ENCODE results near the gene DCLK2.

The DCLK2 gene

DNA sequence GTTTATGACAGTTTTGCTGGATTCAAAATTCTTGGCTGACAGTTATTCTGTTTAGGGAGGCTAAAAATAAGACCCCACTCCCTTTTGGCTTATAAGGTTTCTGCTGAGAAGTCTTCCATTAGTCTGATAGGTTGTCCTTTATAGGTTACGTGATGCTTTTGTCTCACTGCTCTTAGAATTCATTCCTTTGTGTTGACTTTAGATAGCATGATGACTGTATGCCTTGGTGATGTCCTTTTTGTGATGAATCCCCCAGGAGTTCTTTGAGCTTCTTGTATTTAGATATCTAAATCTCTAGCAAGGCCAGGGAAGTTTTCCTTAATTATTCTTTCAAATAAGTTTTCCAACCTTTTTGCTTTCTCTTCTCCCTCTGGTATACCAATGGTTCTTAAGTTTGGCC is 36.4 kb downstream of the DCLK2 start:
- DNase-seq, result no peak
- H3K4me3 ChIP-seq (ENCODE audit: control insufficient read depth in 1 of 7, extremely low read depth in 1 of 7, insufficient read depth in 4 of 7, low read depth in 2 of 7, low read length in 6 of 7), result no peak overlapping the region
- no peaks in the 10 kb centered on the region for H3K27me3 ChIP-seq (replicated peaks in 2 of 5; ENCODE audit: control insufficient read depth in 4 of 5, insufficient read depth in 5 of 5, low read length in 4 of 5)
- H3K9me3 ChIP-seq (ENCODE audit: control extremely low read depth in 1 of 5, control insufficient read depth in 4 of 5, insufficient read depth in 2 of 5, low read depth in 1 of 5, low read length in 4 of 5), result peaks cover 0 to 25% (median 0%) of the 10 kb centered on the region in 5 experiments
- ChIA-PET CTCF (no interaction called here), POLR2A (no interaction called here)
- H3K36me3 ChIP-seq (ENCODE audit: control insufficient read depth in 4 of 4, insufficient read depth in 4 of 4, low read length in 3 of 4), result peaks cover 0 to 3% (median 0%) of the 10 kb centered on the region in 4 experiments
- H3K27ac ChIP-seq (ENCODE audit: insufficient read depth in 1 of 2, low read depth in 1 of 2, low read length in 2 of 2, poor library complexity in 1 of 2, severe bottlenecking in 2 of 2), result no peak overlapping the region
- H3K4me1 ChIP-seq (ENCODE audit: control extremely low read depth in 1 of 4, control insufficient read depth in 4 of 4, insufficient read depth in 4 of 4, low read length in 3 of 4), result peaks cover 0 to 7% (median 0%) of the 10 kb centered on the region in 4 experiments
- WGBS (ENCODE audit: insufficient coverage), result no CpG with 5 or more reads among the region's 1 CpG

DNA sequence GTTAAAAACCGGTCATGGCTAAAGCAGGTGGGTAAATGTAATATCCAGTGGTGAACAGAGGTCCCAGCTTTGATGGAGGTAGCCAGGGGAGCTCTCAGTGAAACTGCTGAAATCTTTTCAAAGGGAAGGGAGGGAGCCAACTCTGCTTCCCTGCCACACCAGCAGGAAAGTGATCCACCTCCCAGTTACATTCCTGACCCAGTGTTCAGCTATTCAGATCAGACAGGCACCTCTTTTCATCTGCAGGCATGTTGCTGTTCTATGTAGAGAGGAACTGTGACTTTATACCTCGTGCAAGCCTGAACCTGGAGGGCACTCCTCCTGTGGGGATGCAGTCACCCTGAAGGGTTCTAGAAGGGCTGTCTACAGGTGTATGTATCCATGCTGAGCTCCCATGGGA is 37.6 kb downstream of the DCLK2 start:
- POLR2A ChIA-PET, result no interaction called here
- WGBS (ENCODE audit: insufficient coverage), result 100% methylated on average over 2 of the region's 2 CpGs
- DNase-seq, result no peak
- Histone ChIP-seq H3K36me3 (ENCODE audit: control insufficient read depth in 4 of 4, insufficient read depth in 4 of 4, low read length in 3 of 4) (peaks cover 0 to 2% (median 0%) of the 10 kb centered on the region in 4 experiments), H3K27ac (ENCODE audit: insufficient read depth in 1 of 2, low read depth in 1 of 2, low read length in 2 of 2, poor library complexity in 1 of 2, severe bottlenecking in 2 of 2) (no peak overlapping the region), H3K27me3 (replicated peaks in 2 of 5; ENCODE audit: control insufficient read depth in 4 of 5, insufficient read depth in 5 of 5, low read length in 4 of 5) (no peaks in the 10 kb centered on the region), H3K4me3 (ENCODE audit: control insufficient read depth in 1 of 7, extremely low read depth in 1 of 7, insufficient read depth in 4 of 7, low read depth in 2 of 7, low read length in 6 of 7) (no peak overlapping the region), H3K4me1 (ENCODE audit: control extremely low read depth in 1 of 4, control insufficient read depth in 4 of 4, insufficient read depth in 4 of 4, low read length in 3 of 4) (peaks cover 0 to 7% (median 0%) of the 10 kb centered on the region in 4 experiments), H3K9me3 (ENCODE audit: control extremely low read depth in 1 of 5, control insufficient read depth in 4 of 5, insufficient read depth in 2 of 5, low read depth in 1 of 5, low read length in 4 of 5) (peaks cover 0 to 25% (median under 1%) of the 10 kb centered on the region in 5 experiments)
- CTCF ChIA-PET, result no interaction called here

- WGBS (ENCODE audit: insufficient coverage), result 93% methylated on average over 2 of the region's 2 CpGs
These were observed 38.3 kb downstream of the DCLK2 start for GRCh38 chr4:150116506-150116905.

DNA sequence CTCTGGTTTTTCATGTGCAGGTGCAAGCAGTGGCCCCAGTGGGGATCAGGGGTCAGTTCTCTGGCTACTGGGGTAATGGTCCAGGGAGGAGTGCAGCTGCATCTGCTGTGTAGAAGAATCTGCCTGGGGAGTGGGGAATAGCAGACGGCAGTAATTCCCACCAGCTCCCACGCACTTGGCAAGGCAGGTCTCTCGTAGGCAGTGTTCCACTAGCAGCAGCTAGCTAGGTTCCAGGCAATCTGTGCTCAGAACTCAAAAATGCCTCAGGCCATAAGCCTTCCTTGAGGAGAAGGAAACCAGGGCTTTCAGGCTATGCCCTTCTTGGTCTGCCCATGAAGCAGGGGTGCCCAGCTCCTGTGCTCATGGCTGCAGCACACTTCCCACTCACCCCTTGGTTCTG is 38.8 kb downstream of the DCLK2 start:
- Histone ChIP-seq H3K27ac (ENCODE audit: insufficient read depth in 1 of 2, low read depth in 1 of 2, low read length in 2 of 2, poor library complexity in 1 of 2, severe bottlenecking in 2 of 2) (no peak overlapping the region), H3K4me1 (ENCODE audit: control extremely low read depth in 1 of 4, control insufficient read depth in 4 of 4, insufficient read depth in 4 of 4, low read length in 3 of 4) (peaks cover 0 to 7% (median 0%) of the 10 kb centered on the region in 4 experiments), H3K4me3 (ENCODE audit: control insufficient read depth in 1 of 7, extremely low read depth in 1 of 7, insufficient read depth in 4 of 7, low read depth in 2 of 7, low read length in 6 of 7) (no peak overlapping the region), H3K36me3 (ENCODE audit: control insufficient read depth in 4 of 4, insufficient read depth in 4 of 4, low read length in 3 of 4) (no peaks in the 10 kb centered on the region), H3K27me3 (replicated peaks in 2 of 5; ENCODE audit: control insufficient read depth in 4 of 5, insufficient read depth in 5 of 5, low read length in 4 of 5) (no peaks in the 10 kb centered on the region), H3K9me3 (ENCODE audit: control extremely low read depth in 1 of 5, control insufficient read depth in 4 of 5, insufficient read depth in 2 of 5, low read depth in 1 of 5, low read length in 4 of 5) (peaks cover 0 to 30% (median 7%) of the 10 kb centered on the region in 5 experiments)
- ChIA-PET POLR2A (no interaction called here), CTCF (no interaction called here)
- WGBS (ENCODE audit: insufficient coverage), result 93% methylated on average over 3 of the region's 3 CpGs
- DNase-seq, result no peak

More at GRCh38 chr4:150116506-150116905, 38.3 kb downstream of the DCLK2 start:
- H3K4me1 ChIP-seq (ENCODE audit: control extremely low read depth in 1 of 4, control insufficient read depth in 4 of 4, insufficient read depth in 4 of 4, low read length in 3 of 4), result peaks cover 0 to 7% (median 0%) of the 10 kb centered on the region in 4 experiments
- H3K27ac ChIP-seq (ENCODE audit: insufficient read depth in 1 of 2, low read depth in 1 of 2, low read length in 2 of 2, poor library complexity in 1 of 2, severe bottlenecking in 2 of 2), result no peak overlapping the region
- peaks cover 0 to 30% (median 4%) of the 10 kb centered on the region in 5 experiments for H3K9me3 ChIP-seq (ENCODE audit: control extremely low read depth in 1 of 5, control insufficient read depth in 4 of 5, insufficient read depth in 2 of 5, low read depth in 1 of 5, low read length in 4 of 5)
- H3K27me3 ChIP-seq (replicated peaks in 2 of 5; ENCODE audit: control insufficient read depth in 4 of 5, insufficient read depth in 5 of 5, low read length in 4 of 5), result no peaks in the 10 kb centered on the region
- ChIA-PET CTCF (no interaction called here), POLR2A (no interaction called here)
- DNase-seq, result no peak
- no peak overlapping the region for H3K4me3 ChIP-seq (ENCODE audit: control insufficient read depth in 1 of 7, extremely low read depth in 1 of 7, insufficient read depth in 4 of 7, low read depth in 2 of 7, low read length in 6 of 7)
- H3K36me3 ChIP-seq (ENCODE audit: control insufficient read depth in 4 of 4, insufficient read depth in 4 of 4, low read length in 3 of 4), result no peaks in the 10 kb centered on the region

DNA sequence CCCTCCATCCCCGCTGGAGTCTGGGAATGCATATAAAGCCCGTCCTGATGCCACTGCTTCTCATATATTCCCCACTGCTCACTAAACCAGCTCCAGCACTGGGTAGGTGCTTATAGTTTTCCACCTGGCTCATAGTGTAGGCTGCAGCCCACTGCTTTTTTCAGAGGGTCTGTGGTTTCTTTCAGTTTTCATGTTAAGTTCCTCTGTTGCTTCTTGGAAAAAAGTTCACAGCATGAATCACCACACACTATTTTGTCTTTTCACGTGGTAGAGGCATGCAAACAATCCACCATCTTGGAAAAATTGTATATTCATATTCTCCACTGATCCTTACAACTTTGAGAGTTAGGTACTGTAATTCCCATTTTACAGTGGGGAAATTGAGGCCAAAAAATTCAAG is 39.4 kb downstream of the DCLK2 start:
- ChIA-PET POLR2A (no interaction called here), CTCF (no interaction called here)
- 100% methylated on average over 2 of the region's 3 CpGs for WGBS (ENCODE audit: insufficient coverage)

GRCh38 chr4:150119492-150119891 is 41.2 kb downstream of the DCLK2 start:
- POLR2A ChIA-PET, result no interaction called here
- no peaks in the 10 kb centered on the region for H3K27me3 ChIP-seq (replicated peaks in 2 of 5; ENCODE audit: control insufficient read depth in 4 of 5, insufficient read depth in 5 of 5, low read length in 4 of 5)
- WGBS (ENCODE audit: insufficient coverage), result no CpG with 5 or more reads among the region's 1 CpG
- H3K9me3 ChIP-seq (ENCODE audit: control extremely low read depth in 1 of 5, control insufficient read depth in 4 of 5, insufficient read depth in 2 of 5, low read depth in 1 of 5, low read length in 4 of 5), result peaks cover 0 to 27% (median 7%) of the 10 kb centered on the region in 5 experiments
- CTCF ChIA-PET, result no interaction called here
- no peak overlapping the region for H3K4me3 ChIP-seq (ENCODE audit: control insufficient read depth in 1 of 7, extremely low read depth in 1 of 7, insufficient read depth in 4 of 7, low read depth in 2 of 7, low read length in 6 of 7)
- no peak for DNase-seq
- no peaks in the 10 kb centered on the region for H3K36me3 ChIP-seq (ENCODE audit: control insufficient read depth in 4 of 4, insufficient read depth in 4 of 4, low read length in 3 of 4)
- no peak overlapping the region for H3K27ac ChIP-seq (ENCODE audit: insufficient read depth in 1 of 2, low read depth in 1 of 2, low read length in 2 of 2, poor library complexity in 1 of 2, severe bottlenecking in 2 of 2)
- peaks cover 0 to 12% (median 0%) of the 10 kb centered on the region in 4 experiments for H3K4me1 ChIP-seq (ENCODE audit: control extremely low read depth in 1 of 4, control insufficient read depth in 4 of 4, insufficient read depth in 4 of 4, low read length in 3 of 4)

More for the DNA sequence above, 39.4 kb downstream of the DCLK2 start:
- Histone ChIP-seq H3K9me3 (ENCODE audit: control extremely low read depth in 1 of 5, control insufficient read depth in 4 of 5, insufficient read depth in 2 of 5, low read depth in 1 of 5, low read length in 4 of 5) (peaks cover 0 to 36% (median 7%) of the 10 kb centered on the region in 5 experiments), H3K4me1 (ENCODE audit: control extremely low read depth in 1 of 4, control insufficient read depth in 4 of 4, insufficient read depth in 4 of 4, low read length in 3 of 4) (peaks cover 0 to 7% (median 0%) of the 10 kb centered on the region in 4 experiments), H3K36me3 (ENCODE audit: control insufficient read depth in 4 of 4, insufficient read depth in 4 of 4, low read length in 3 of 4) (no peaks in the 10 kb centered on the region), H3K4me3 (ENCODE audit: control insufficient read depth in 1 of 7, extremely low read depth in 1 of 7, insufficient read depth in 4 of 7, low read depth in 2 of 7, low read length in 6 of 7) (no peak overlapping the region), H3K27me3 (replicated peaks in 2 of 5; ENCODE audit: control insufficient read depth in 4 of 5, insufficient read depth in 5 of 5, low read length in 4 of 5) (no peaks in the 10 kb centered on the region), H3K27ac (ENCODE audit: insufficient read depth in 1 of 2, low read depth in 1 of 2, low read length in 2 of 2, poor library complexity in 1 of 2, severe bottlenecking in 2 of 2) (no peak overlapping the region)
- DNase-seq, result no peak

DNA sequence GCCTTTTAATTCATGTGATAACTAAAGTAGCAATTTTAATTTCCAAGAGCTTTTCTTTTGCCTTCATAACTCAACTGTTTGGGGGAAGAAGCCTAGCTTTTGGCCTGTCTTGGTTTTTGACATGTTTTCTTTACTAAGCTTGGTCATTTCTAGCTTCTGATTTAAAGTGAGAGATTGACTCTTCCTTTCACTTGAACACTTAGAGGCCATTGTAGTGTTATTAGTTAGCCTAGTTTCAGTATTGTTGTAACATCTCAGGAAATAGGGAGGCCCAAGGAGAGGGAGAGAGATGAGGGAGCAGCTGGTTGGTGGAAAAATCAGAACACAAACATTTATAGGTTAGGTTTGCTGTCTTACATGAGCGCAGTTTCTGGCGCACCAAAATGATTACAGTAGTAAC is 44.8 kb downstream of the DCLK2 start:
- no peaks in the 10 kb centered on the region for H3K36me3 ChIP-seq (ENCODE audit: control insufficient read depth in 4 of 4, insufficient read depth in 4 of 4, low read length in 3 of 4)
- peaks cover 0 to 20% (median 2%) of the 10 kb centered on the region in 4 experiments for H3K4me1 ChIP-seq (ENCODE audit: control extremely low read depth in 1 of 4, control insufficient read depth in 4 of 4, insufficient read depth in 4 of 4, low read length in 3 of 4)
- no peak for DNase-seq
- no peak overlapping the region for H3K4me3 ChIP-seq (ENCODE audit: control insufficient read depth in 1 of 7, extremely low read depth in 1 of 7, insufficient read depth in 4 of 7, low read depth in 2 of 7, low read length in 6 of 7)
- no peak overlapping the region for H3K27ac ChIP-seq (ENCODE audit: insufficient read depth in 1 of 2, low read depth in 1 of 2, low read length in 2 of 2, poor library complexity in 1 of 2, severe bottlenecking in 2 of 2)
- ChIA-PET POLR2A (no interaction called here), CTCF (interaction anchor here (0.6 to 1.5 kb wide), 2 partner anchors 41 to 113 kb away, joined by 3 to 4 read pairs; no protein-coding TSS in a partner anchor)
- WGBS (ENCODE audit: insufficient coverage), result no CpG with 5 or more reads among the region's 2 CpGs
- H3K9me3 ChIP-seq (ENCODE audit: control extremely low read depth in 1 of 5, control insufficient read depth in 4 of 5, insufficient read depth in 2 of 5, low read depth in 1 of 5, low read length in 4 of 5), result peaks cover 0 to 18% (median 7%) of the 10 kb centered on the region in 5 experiments
- H3K27me3 ChIP-seq (replicated peaks in 2 of 5; ENCODE audit: control insufficient read depth in 4 of 5, insufficient read depth in 5 of 5, low read length in 4 of 5), result no peaks in the 10 kb centered on the region

Measured in common myeloid progenitor, CD34-positive (primary cell).